ENCODE results near the gene ZNF862.
"Not testable (repeated sequence)": the region's sequence is repeated elsewhere in the genome, so short reads cannot be mapped to it uniquely, and the experiment has no call there.

The ZNF862 gene

GRCh38 chr7:149879766-149880637, 41.8 kb downstream of the ZNF862 start:
- no peak for DNase-seq

GRCh38 chr7:149880638-149881311, 42.6 kb downstream of the ZNF862 start:
- DNase-seq = peak in 39 of 51 donors; percentile 42 to 88 (median 73)

GRCh38 chr7:149881328-149882247, 43.4 kb downstream of the ZNF862 start:
- DNase-seq = no peak

- DNase-seq = peak in 27 of 51 donors; percentile 36 to 80 (median 59)
Observed at GRCh38 chr7:149882248-149883047, 44.3 kb downstream of the ZNF862 start.

- no peak for DNase-seq
Observed at GRCh38 chr7:149883048-149883438, 44.9 kb downstream of the ZNF862 start.

GRCh38 chr7:149883452-149883861, 45.3 kb downstream of the ZNF862 start:
- peak in 30 of 51 donors; percentile 32 to 78 (median 60) for DNase-seq

GRCh38 chr7:149884016-149884415, 45.8 kb downstream of the ZNF862 start:
- DNase-seq = no peak

- DNase-seq = no peak
Observed at GRCh38 chr7:149884541-149884940, 46.4 kb downstream of the ZNF862 start.

GRCh38 chr7:149885191-149886017, 47.2 kb downstream of the ZNF862 start:
- DNase-seq = no peak

GRCh38 chr7:149886018-149886415, 47.8 kb downstream of the ZNF862 start:
- DNase-seq = no peak

GRCh38 chr7:149887311-149887710, 49.1 kb downstream of the ZNF862 start:
- no peak for DNase-seq

- not testable (repeated sequence) for DNase-seq
Observed at GRCh38 chr7:149890715-149891114, 52.5 kb downstream of the ZNF862 start.

- DNase-seq = not testable (repeated sequence)
Observed at GRCh38 chr7:149894957-149895356, 56.8 kb downstream of the ZNF862 start.

GRCh38 chr7:149907776-149908376, 69.7 kb downstream of the ZNF862 start:
- peak in 3 of 51 donors; percentile 4 to 20 (median 6) for DNase-seq

- not testable (repeated sequence) for DNase-seq
Observed at GRCh38 chr7:149910219-149910618, 72.0 kb downstream of the ZNF862 start.

- DNase-seq = not testable (repeated sequence)
Observed at GRCh38 chr7:149912126-149912525, 74.0 kb downstream of the ZNF862 start.
